NCI-H82 treated with DMSO at 0.1 percent for 48 hours (cell line): ENCODE results near the gene TSG101.

Experiments
- DNase-seq: peaks from one replicate; lab custom pipeline; 2025; ENCODE audit not compliant: unreplicated experiment; lab: John Stamatoyannopoulos, UW

Gene TSG101, protein sequence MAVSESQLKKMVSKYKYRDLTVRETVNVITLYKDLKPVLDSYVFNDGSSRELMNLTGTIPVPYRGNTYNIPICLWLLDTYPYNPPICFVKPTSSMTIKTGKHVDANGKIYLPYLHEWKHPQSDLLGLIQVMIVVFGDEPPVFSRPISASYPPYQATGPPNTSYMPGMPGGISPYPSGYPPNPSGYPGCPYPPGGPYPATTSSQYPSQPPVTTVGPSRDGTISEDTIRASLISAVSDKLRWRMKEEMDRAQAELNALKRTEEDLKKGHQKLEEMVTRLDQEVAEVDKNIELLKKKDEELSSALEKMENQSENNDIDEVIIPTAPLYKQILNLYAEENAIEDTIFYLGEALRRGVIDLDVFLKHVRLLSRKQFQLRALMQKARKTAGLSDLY

DNA sequence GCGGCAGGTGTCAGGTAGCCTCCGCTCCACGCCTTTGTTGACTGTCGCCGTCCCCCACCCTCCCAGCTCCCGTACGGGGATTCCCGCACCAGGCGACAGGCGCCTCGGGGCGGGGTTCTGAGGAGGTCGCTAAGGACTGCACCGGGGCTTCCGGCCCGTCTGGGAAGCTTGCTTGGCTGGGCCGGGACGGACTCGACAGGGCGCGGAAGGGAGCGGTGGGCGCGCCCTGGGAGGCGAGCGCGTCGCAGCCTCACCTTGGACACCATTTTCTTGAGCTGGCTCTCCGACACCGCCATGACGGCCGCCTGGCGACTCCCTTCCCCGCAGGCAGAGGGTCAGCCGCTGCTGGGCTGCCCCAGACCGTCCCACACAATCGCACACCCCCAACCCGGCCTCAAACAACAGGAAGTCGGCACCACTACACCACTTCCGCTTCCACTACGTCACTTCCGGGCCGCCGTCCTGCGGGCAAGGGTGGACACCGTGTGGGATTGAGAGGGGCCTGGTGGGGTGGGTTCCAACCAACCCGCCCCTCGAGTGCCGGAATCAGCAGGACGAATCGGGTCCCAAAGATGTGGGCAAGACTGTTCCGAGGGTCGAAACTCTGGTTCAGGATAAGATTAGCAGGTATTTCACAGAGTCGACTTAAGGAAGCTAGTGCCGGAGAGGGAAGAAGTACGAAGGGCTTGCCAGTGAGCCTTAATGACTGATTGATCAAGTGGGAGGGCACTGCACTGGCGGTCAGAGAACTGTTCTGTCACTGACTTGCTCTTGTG is at the start of gene TSG101:
Gene TSG101, minus strand, starts transcription at position 422 of the 776 bp plus-strand sequence. Its CDS starts 126 bp downstream, at position 296.
- DNase-seq, result peak; percentile 56

DNA sequence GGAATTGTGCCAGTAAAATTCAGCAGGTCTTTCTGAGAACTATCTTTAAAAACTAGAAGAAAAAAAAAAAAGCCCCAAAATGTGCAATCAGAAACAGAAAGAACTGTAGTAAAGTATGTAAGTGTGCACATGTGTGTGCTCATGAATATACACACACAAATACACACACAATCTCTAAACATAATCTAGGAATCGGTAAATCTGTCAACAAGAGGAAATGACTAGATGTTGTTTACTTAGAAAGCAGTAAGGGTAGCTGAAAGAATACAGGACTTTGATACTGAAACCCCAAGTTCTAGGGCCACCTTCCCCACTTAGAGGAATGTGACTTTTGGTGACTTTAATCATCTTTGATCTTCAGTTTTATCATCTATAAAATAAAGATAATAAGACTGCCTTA is 48.6 kb upstream of the TSG101 start:
- no peak for DNase-seq

DNA sequence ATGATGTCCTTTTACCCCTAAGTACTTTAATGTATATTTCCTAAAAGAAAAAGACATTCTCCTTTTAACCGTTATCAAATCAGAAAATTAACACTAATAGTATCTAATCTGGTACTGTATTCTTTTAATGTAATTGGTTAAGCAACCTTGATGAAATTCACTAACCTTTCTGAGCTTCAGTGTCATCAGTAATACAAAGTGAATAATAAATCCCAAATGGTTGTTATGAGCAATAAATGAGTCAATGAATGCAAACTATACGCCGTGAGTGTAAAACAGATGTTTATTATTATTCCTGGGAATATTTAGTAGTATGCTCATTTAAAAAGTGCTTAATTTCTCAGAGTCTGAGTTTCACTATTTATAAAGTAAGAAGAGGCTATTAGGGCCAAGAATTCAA is 40.3 kb upstream of the TSG101 start:
- DNase-seq, result no peak

DNA sequence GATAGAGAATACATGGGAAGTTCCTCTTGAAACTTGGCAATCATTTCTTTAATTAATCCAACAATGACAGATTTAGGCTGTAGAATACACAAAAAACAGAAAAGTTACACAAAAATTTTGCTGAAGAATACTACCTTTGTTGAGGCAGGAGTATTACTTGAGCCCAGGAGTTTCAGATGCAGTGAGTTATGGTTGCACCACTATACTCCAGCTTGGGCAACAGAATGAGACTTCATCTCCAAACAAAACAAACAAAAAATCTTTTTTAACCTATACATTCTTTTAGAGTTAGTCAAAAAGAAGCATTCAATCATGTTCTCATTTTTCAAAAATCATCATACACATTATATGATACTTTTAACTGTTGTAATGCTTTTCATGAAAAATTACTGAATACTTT is 39.7 kb upstream of the TSG101 start:
- no peak for DNase-seq

DNA sequence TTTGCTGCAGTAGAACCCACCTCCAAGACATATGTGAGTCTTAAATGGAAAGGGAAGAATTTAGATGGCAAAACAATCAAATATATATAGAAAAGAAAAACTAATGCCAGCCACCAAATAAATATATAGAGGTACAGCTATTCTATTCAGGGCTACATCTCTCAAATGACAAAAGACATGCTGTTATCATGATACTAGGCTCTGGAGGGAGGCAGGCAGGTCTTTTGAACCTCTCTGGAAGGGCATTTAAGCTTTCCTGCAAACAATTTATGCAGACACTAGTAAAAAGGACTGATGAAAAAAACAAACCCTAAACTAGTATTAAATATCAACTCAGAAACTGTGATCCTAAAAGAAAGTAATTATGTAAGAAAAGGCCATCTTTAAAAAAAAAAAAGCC is 37.4 kb upstream of the TSG101 start:
- DNase-seq, result no peak

DNA sequence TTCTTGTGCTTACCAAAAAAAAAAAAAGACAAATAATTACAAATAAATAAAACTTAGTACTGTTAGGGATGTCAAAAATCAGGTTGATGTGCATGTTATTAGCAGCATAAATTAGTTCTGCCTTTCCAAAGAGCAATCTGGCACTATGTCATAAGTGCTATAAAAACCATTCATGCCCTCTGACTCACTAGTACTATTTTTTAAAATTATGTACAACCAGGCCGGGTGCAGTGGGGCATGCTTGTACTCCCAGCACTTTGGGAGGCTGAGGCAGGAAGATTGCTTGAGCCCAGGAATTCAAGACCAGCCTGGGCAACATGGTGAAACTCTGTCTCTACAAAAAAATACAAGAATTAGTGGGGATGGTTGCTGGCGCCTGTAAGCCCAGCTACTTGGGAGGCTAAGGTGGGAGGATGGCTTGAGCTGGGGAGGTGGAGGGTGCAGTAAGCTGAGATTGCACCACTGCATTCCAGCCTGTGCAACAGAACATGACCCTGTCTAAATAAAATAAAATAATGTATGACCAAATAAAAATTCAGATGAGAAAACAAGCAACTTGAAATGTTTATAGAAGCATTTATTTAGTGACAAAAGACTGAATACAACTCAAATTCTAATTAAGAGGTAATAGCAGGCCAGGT is 36.5 kb upstream of the TSG101 start:
- no peak for DNase-seq

DNA sequence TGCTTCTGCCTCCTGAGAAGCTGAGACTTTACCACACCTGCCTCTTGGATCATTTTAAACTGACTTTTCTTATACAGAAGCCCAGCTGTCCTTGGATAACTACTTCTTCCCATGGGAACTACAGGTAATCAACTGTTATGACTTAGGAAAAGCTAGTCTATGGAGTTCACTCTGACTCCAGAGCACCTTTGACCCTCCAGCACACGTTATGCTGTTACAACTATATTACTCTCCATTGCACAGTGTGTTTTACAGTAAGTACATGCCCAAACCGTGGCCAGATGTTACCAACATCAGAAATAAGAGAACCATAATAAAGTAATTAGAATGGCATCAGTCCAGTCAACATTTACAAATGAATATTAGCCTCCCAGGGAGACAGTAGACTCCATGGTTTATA is 21.3 kb upstream of the TSG101 start:
- DNase-seq, result no peak

DNA sequence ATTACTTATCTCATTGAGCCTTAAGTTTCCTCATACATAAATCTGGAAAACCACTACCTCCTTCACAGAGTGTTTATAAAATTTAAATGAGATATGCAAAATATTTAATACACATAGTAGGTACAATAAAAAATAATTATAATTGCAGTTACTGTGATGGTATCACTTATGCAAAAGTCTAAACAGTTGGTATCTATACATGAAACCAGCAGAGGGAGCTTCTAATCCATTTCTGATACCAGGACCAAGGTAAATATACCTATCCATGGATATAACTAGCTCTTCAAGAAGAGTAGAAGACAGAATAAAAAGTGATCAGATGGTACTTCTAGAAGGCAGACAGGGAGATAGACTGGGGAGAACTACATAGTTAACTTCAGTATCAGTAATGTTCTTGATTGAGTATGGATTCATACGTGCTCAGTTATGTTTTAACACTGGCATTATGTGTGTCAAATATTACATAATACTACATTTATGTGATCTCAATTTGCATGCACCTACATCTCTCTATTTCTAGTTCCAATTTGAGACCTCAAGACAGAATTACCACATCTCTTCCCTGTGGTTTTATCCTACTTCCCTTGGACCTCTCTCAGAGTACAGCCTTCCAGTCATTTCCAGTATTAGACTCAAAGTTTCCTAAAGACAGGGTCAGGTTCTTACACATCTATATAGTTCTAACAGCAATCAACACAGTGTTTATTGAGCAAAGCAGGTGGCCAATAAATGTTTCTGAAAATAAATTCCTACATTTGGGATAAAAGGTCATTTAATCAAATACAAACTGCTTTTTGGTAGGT is 13.7 kb upstream of the TSG101 start:
- DNase-seq, result peak; percentile 1

DNA sequence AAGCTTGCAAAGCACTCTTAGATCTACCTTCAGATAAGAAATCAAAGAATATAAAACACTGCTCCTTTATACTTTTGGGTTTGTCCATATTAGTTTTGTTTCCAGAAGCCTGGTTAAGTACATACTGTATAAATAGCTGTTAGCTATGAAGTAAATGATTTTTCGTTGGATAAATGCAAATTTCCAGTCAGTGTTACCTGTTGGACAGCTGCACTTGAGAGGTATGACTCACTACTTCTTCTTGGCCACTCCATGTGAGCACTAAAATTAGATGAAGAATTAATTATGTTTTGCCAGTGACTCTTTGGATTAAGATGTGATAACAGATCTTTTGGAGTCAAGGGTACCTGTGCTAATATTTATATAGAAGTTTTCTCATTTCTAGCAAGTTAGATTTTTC is 9.5 kb upstream of the TSG101 start:
- no peak for DNase-seq

DNA sequence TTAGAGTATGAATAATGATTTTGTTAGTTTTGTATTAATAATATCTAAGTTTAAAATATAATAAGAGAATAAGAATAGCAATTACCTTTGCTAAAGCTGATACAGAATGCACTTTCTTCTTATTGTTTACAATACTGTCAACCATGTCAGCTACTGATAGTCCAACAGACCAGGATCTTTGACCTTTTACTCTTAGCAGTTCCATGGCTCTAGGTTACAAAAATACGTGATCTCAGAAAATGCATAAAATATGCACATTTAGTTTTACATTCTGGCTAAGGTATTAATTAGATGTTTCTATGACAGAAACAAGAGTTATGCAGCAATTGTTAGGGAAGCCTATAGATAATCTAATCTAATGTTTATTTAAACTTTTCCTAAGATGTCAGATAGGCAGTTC is 7.5 kb upstream of the TSG101 start:
- DNase-seq, result no peak

DNA sequence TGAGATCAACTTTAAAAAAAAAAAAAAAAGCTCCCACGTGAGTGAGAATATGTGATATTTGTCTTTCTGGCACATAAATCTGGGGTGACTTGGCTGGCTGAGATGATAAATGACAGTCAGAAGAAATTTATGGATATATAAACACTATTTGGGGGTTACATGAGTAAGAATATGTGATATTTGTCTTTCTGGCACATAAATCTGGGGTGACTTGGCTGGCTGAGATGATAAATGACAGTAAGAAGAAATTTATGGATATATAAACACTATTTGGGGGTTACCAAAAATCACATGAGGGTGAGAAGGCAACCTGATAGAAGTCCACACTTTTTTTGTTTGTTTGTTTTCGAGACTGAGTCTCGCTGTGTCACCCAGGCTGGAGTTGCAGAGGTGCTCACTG is 6.6 kb upstream of the TSG101 start:
- DNase-seq, result no peak

DNA sequence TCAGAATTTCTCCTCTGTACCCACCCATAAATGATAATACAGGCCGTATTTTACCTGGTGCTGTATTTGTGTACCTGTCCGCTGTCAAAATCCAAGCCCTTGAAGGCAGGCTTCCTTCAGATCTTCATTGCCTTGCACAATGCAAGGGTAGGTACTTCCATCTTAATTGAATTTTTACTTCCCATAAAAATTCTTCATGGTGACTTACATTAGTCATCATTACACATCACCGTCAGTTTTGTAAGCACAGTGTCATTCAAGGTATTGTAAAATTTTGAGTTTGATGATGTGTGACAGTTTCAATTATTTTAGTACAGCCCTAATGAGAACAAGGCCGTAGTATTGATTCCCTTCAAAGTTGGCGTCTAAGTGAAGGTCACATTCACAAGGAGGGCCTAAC is 770 bp upstream of the TSG101 start:
- no peak for DNase-seq

DNA sequence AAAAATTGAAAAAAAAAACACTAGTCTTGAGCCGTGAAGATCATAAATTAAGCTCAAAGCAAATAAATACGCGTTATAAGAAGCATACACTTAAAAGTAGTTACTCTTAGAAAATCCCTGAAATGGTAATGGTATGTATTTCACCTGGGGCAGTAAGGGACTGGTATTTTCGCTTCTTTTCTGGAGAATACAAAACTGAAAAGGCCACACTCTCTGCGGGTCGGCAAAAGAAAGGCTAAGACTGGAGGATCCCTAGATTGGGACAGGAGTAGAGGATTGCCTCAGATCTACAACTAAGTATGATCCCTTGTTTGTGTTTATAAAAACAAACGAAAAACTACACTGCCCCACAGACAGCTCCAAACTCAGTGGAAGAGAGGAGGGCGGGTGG is 617 bp downstream of the TSG101 start:
- no peak for DNase-seq

DNA sequence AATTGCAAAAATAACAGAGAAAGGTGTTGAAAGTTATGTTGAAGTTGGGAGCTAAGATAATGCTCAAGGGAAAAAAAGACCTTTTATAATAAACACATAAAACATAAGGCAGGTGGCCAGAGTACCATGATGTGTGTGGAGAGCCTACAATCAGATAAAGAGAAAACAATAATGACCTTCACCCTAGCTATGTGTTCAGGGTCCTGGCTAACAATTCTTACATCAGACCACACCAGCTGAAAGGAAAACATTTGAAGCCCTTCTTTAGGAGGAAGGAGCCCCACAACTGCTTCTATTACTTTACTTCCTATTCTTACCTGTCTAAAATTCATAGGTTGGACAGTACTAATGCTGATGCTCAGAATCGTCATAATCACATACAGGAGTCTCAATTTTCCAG is 2.5 kb downstream of the TSG101 start:
- DNase-seq, result no peak

DNA sequence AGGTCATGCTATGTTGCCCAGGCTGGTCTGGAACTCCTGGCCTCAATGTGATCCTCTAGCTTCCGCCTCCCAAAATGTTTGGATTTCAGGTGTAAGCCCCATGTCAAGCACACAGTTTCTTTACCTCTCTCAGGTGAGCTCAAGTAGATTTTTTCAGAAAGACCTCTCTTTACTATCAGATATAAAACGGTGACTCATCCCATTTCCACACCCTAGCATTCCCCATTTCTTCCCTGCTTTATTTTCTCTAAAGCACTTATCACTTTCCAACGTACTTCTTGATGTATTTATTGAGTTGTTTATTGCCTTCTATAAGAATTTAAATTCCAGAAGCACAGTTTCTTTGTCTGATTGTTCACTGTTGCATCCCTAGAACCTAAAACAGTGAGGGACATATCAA is 3.7 kb downstream of the TSG101 start:
- DNase-seq, result no peak

DNA sequence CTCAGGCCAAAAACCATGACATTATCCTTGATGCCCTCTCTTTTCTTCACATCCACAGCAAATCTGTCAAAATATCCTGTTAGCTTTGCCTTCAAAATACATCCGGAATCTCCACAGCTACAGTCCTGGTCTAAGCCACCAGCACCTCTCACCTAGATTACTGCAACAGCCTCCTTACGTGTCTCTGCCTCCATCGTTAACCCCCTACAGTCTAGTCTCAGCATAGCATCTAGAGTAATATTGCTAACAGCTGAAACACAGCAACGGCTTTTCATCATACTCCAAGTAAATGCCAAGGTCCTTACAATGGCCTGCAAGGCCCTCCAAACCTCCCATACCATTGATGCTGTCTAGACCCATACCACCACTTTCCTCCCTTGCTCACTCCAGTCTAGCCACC is 4.4 kb downstream of the TSG101 start:
- DNase-seq, result no peak

DNA sequence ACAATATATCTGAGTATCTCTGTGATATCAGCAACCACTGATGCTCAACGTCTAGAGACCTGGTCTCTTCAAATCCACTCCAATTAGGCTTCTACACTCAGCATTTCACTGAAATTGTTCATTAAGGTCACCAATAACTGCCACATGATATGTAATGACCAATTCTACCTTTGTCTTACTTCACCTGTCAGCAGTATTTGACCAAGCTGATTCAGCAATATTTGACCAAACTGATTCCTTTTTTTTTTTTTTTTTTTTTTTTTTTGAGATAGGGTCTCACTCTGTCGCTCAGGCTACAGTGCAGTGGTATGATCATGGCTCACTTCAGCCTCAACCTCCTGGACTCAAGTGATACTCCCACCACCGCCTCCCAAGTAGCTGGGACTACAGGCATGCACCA is 5.6 kb downstream of the TSG101 start:
- DNase-seq, result no peak

DNA sequence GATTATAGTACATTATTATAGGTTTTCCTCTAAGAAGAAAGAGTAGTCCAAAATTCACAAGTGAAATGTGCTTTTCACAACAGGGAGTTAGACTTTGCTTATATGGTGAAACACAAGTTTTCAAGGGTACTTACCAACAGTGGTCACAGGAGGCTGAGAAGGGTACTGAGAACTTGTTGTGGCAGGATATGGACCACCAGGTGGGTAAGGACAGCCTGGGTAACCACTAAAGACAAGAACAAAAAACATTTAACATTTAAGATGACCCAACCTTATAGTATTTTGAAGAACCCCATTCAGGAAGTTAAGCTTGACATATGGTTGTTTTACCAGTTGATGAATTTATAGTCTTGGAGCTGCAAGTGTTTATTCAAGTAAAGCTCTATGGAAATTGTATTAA is 24.4 kb downstream of the TSG101 start:
- DNase-seq, result no peak

DNA sequence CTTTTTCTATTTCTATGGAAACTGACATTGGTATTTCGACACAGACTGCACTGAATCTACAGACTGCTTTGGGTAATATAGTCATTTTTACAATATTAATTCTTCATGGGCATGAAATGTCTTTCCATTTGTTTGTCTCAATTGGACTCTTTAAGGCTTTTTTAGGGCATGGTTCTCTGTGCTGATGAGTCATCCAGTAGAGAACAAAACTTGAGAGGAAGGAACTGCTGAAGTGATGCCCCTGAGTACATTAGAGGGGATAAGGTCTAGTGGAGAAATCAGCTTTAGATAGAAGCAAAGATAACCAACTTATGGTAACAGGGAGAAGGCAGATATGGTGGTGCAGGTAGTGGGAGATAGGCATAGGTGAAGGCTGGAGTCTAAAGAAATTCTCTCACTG is 25.1 kb downstream of the TSG101 start:
- DNase-seq, result no peak

DNA sequence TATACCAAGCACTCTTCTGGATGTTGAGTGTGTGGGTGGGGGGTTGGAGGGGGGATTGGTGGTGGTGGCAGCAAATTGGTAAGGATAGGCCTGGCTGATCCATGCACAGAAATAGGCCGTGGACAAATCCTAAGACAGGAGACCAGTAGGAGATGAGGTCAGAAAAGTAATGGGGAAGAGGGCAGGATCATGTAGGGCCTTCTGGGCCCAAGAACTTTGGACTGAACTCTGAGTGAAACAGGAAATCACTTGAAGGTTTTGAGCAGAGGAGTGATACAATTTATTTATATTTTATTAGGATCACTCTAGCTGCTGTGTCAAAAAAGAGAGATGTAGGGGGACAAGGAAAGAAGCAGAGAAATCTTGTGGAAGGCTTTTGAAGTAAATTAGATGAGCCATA is 28.7 kb downstream of the TSG101 start:
- no peak for DNase-seq

DNA sequence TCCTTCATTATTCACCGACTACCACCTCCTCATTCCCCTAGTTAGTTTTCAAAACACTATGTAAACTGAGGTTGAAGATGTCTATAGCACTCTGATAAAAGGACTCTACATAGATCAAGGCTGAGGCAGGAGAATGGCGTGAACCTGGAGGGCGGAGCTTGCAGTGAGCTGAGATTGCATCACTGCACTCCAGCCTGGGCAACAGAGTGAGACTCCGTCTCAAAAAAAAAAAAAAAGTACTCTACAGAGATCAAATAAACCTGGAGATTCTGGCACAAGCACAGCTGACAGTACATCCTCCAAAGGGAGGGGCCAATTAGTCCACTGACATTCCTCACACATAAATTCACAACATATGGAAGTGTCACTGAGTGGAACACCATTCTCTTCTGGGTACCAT is 31.0 kb downstream of the TSG101 start:
- DNase-seq, result no peak
